NCI-H187 treated with DMSO at 0.1 percent for 48 hours (cell line): Measurements from ENCODE around the gene ATP2B2.

Experiments
- DNase-seq: peaks from one replicate; lab custom pipeline; 2025; lab: John Stamatoyannopoulos, UW

The ATP2B2 gene

GRCh38 chr3:10510743-10511432 is 5.5 kb upstream of the ATP2B2 start:
- no peak for DNase-seq

- no peak for DNase-seq
Measured at GRCh38 chr3:10510086-10510742, 4.8 kb upstream of the ATP2B2 start.

GRCh38 chr3:10509325-10509724 is 3.9 kb upstream of the ATP2B2 start:
- DNase-seq, result no peak

GRCh38 chr3:10508619-10509260 is 3.4 kb upstream of the ATP2B2 start:
- DNase-seq, result no peak

- DNase-seq, result no peak
Measured at GRCh38 chr3:10508235-10508618, 2.8 kb upstream of the ATP2B2 start.

DNA sequence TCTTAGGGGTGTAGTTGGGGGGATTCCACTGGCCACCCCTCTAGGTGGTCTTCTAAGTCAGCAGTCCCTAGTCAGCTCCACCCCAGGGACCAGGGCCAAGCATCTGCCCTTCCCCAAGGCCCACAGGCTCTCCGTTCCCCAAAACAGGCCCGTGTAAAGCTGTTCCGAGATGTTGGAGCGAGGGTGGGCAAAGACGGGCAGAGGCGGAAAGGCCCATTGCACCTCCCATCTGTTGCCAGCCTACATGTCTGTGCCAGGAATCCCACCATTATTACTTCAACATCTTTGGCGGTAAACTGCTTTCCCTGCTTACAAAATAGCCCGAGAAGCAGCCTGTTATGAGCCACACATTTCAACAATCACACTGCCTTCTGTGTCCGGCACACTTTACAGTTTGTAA is 1.9 kb upstream of the ATP2B2 start:
- DNase-seq, result no peak

GRCh38 chr3:10506696-10507095 is 1.3 kb upstream of the ATP2B2 start:
- no peak for DNase-seq

- DNase-seq, result no peak
Measured at GRCh38 chr3:10505791-10506585, 602 bp upstream of the ATP2B2 start.

GRCh38 chr3:10504171-10505049 is 976 bp downstream of the ATP2B2 start:
- DNase-seq, result no peak

DNA sequence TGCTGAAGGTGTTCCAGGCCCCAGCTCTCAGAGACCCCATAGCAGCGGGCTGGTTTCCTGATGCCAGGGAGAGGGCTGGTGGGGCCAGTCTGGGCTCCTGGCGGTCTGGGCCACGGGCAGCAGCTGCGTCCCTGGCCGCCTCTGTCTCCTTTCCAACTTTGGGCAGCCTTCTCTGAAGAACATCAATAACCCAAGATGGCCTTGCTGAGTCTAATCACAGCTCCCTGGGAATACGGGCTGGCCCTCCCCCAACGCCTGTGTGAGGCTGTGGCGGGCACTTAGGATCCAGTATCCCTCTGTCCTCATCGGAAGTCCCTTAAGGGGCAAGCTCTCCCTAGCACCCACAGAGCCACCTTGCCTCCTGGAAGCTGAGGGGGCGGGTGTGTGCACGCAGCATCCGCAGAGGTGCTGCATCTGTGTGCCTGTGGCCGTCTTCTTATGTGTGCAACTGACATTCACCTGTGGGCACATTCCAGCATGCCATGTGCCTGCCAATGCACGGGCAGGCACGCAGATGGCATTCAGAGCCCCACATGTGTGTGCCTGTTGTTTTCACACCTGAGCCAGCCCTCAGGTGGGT is 2.1 kb downstream of the ATP2B2 start:
- DNase-seq, result no peak

GRCh38 chr3:10502185-10502880 is 3.1 kb downstream of the ATP2B2 start:
- no peak for DNase-seq

DNA sequence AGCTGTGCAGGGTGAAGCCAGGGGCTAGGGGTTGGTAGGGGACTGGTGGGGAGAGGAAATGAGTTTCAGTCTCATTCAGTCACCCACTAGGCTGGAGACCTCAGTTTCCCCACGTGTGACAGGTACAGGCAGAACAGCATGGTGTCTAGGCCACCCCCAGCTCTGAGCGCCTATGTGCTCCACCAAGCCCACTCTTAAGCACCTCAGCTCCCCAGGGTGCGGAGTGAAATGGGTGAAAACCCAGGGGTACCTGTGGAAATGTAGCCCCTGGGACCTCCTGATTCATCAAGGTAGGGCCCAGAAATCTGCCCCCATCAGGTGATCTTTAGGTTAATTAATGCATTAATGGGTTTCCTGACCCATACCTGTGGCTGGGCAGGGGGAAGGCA is 3.7 kb downstream of the ATP2B2 start:
- DNase-seq, result no peak

DNA sequence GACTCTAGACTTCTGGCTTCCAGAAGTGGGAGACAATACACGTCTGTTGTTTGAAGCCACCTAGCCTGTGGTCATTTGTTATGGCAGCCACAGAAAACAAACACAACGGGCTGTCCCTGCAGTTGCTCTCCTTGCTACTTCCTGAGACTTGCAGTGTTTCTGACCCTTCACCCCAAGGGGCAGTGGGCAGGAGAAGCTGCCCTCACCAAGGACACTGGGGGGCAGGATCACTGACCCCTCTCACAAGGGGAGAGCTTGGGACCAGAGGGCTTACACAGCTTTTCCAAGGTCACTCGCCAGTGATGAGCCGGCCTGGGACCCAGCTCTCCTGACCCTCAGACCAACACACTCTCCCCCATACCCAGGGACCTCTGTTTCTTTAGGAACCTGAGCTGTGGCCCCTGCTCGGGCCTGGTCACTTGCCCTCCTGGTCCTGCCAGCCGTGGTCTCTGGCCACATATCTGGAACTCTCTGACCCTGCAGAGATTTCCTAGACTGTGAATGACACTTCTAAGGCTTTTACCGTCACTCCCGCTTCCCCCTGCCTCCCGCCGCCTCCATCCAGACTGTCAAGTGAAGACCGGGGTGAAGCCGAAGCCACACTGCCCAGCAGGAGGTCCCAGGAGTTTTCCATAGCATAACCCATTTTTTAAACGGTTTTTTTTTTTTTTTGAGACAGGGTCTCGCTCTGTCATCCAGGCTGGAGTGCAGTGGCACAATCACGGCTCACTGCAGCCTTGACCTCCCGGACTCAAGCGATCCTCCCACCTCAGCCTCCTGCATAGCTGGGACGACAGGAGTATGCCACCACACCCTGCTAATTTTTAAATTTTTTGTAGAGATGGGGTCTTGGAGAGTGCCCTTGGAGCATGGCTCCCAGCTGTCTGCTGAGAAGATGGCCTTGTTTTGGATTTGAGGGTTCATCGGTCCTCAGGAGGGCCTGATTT is 4.4 kb downstream of the ATP2B2 start:
- DNase-seq, result no peak

DNA sequence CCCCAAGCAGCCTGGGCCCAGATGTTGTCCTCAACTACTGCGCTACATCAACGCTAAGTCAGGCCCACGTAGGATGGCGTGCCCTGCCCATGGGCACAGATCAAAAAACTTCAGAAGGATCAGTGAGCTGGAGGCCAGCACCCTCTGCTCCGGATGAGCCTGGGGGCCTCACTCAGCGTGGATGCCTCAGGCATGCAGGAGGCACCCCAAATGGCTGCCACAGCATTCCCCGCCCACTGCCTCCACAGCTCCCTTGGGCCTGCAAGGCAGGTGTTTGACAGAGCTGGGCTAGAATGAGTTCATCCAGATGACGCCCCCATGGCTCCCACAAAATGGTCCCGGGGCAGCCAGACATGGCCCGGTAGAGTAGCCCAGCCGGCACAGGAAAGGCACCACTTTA is 7.1 kb downstream of the ATP2B2 start:
- DNase-seq, result no peak

- no peak for DNase-seq
Measured at GRCh38 chr3:10497439-10497838, 7.9 kb downstream of the ATP2B2 start.

DNA sequence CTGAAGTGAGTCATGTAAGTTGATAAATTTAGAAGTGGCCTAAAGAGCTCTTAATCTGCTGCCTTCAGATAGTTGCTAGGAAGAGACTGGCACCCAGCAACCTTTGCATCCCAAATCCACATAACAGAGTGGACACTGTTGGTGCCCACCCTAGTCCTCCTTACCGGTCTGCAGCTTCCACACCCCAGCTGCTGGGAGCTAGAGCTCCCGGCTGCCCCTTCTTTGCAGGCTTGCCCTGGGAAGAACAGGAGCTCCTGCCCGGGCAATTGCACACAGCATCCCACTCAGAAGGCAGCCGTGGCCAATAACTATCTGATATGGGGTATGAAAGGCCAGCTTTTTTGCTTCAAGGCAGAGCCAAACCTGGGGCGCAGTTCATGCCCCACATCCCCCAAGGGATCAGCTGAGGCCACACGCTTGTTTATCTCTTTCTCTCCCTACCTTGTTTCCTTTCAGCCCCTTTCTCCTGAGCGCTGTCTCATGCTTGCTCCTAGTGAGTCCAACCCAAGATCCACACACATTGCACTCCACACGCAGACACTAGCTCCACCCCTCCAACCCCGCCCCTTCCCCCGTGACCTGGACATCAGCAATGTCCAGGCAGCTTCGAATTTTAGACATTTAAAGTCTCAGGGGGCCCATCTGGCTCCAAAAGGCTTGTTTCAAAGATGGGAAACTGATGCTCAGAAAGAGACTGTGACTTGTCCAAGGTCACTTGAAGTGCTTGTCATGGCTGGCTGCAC is 9.1 kb downstream of the ATP2B2 start:
- DNase-seq, result no peak

DNA sequence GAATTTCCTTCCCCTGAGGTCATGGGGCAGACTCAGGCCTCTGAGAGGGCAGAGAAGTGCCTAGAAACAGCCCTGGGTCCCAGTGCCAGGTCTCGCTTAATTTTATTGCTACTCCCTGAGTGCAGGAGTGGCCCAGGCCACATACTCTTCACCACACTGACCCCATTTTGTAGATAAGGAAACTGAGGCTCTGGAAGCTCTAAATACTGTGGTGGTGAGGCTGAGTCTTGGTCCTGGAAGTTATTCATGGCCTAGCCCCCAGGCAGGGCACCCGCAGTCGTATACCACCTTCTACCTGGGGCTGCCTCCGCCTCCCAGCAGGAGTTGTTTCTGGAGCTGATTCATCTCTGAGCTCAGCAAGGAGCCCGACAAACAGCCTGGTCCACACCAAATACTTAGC is 9.8 kb downstream of the ATP2B2 start:
- DNase-seq, result no peak

DNA sequence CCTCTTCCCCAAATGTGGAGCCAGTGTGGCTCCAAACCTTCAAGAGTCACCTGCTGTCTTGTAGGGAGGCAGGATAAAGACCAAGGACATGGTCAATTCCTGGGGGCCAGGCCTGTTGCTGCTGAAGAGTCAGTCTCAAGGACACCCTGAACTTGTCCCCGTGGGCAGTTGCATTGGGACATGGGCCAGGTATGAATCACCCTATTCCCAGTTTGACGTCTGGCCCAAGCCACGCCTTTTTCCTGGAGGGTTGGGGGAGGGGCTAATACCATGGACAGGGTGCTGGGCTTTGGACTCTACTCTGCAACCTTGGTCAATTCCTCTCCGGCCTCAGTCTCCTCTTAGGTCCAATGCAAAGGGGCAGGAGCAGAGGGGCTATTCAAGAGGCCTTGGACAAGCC is 10.4 kb downstream of the ATP2B2 start:
- DNase-seq, result no peak

GRCh38 chr3:10494180-10494579 is 11.2 kb downstream of the ATP2B2 start:
- no peak for DNase-seq
